Measurements from ENCODE around the gene CEP192.

DNA sequence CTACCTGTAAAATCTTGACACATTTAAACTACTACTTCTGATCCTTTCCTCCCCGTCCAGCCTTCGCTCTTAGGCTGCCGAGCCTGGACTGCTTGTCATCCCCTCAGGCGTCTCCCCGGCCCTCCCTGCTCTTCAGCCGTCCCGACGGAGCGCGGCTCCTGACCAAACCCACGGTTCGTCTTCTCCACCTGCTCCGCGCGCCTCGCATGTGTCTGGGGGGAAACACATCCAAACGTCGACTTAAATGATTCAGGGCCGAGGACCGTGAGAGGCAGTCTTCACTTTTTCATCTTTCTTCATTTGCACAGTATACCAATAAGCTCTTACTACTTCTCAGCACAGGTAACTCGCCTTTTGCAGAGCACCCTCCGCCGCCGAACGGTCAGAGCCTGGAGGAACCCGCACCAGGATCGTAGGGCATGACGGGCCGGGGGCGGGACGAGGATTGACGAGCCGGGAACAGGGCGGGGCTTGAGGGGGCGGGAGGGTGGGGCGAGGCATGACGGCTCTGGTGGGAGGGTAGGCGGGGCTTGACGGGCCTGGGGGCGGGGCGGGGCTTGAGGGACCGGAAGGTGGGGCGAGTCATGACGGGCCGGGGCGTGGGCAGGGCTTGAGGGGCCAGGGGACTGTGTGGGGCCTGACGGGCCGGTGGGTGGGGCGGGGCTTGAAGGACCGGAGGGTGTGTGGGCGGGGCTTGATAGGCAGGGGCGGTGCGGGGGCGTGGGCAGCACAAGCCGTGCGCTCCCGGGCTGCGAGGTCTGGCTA lies 43.7 kb upstream of the CEP192 start, which contains the start of gene SEH1L:
- TF ChIP-seq POLR2AphosphoS5 (IDR thresholded peaks at IDR 0.05), result peak in 2 of 3 donors; percentile 15 to 50
- no peak for TF ChIP-seq CTCF (IDR thresholded peaks at IDR 0.05)

Data from breast epithelium (tissue), 3 donors.